Naive B cell (primary cell): ENCODE data around the gene TET3. TPM values are rescaled to one million over a fixed set of nuclear protein-coding genes. Genes with fewer than 3 reads are reported as not detected.

Experiments used
- ATAC-seq, 2 donors: fragments of 150-1000 bp; cut with Tn5 transposase; 2 replicates each; pipeline ENCODE4 v1.10.0; 2021; ENCODE audit warnings: low read depth in 2 of 2, mild to moderate bottlenecking in 2 of 2, moderate library complexity in 2 of 2
- DNase-seq: peaks from one replicate; pipeline ENCODE4 v3.0.0; 2022
- H3K27ac Mint-ChIP-seq, 6 donors: one replicate each; pipeline ENCODE4 v1.8.0; 2020 to 2022; ENCODE audit warnings: mild to moderate bottlenecking in 6 of 6, mixed read lengths in 6 of 6, moderate library complexity in 5 of 6, inconsistent platforms in 2 of 6
- H3K27me3 Mint-ChIP-seq, 3 donors: one replicate each; pipeline ENCODE4 v1.8.0; 2021 to 2022; ENCODE audit warnings: mixed read lengths in 3 of 3, mild to moderate bottlenecking in 1 of 3
- H3K36me3 Mint-ChIP-seq, 2 donors: one replicate each; pipeline ENCODE4 v1.8.0; 2020 to 2022; ENCODE audit warnings: mixed read lengths in 2 of 2, inconsistent platforms in 1 of 2, mild to moderate bottlenecking in 1 of 2
- H3K4me1 Mint-ChIP-seq, 3 donors: one replicate each; pipeline ENCODE4 v1.8.0; 2020 to 2022; ENCODE audit warnings: mixed read lengths in 3 of 3, inconsistent platforms in 1 of 3, mild to moderate bottlenecking in 1 of 3, moderate library complexity in 1 of 3
- H3K4me3 Mint-ChIP-seq, 8 donors: one replicate each; pipeline ENCODE4 v1.8.0; 2020 to 2022; ENCODE audit warnings: mild to moderate bottlenecking in 8 of 8, mixed read lengths in 8 of 8, moderate library complexity in 8 of 8, inconsistent platforms in 2 of 8
- H3K9me3 Mint-ChIP-seq, 7 donors: one replicate each; pipeline ENCODE4 v1.8.0; 2020 to 2022; ENCODE audit warnings: mixed read lengths in 7 of 7, mild to moderate bottlenecking in 5 of 7, inconsistent platforms in 2 of 7, moderate library complexity in 1 of 7
- polyA plus RNA-seq, 6 donors: library from polyadenylated mRNA; unstranded; fragments of 300-500 nt; fragmentation: Illumina TruSeq; gene quantifications; one replicate each; pipeline ENCODE4 v1.2.3, GENCODE V29; 2021; ENCODE audit warnings: low read depth in 6 of 6

TET3 gene
- polyA plus RNA-seq, 6 donors from 2014 or later = 0.03 to 1.2 (median 0.53) TPM

DNA sequence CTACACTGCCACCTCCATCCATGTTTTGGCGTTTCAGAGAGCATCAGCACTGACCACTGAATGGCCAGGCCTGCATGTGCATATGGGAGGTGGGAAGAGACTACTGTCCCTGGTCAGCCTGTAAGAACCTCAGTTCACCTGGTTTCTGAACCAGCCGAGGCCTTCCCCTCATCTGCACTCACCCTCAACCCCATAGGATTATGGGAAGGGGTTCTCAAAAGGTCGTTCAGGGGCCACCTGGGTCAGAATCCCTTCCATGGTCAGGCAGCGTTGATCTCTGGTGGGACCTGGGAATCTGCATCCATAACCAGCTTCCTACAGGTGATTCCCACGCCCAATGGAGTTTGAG is 36.7 kb downstream of the TET3 start:
- Mint-ChIP-seq H3K4me3 (no peak overlapping the region), H3K27me3 (no peaks in the 10 kb centered on the region)

GRCh38 chr2:74024216-74024615 is 39.5 kb downstream of the TET3 start:
- Mint-ChIP-seq H3K4me1 (peaks cover 37 to 73% (median 64%) of the 10 kb centered on the region in 3 donors), H3K27me3 (no peaks in the 10 kb centered on the region), H3K27ac (peak overlapping the region in 4 of 6 donors; percentile 20 to 91 (median 47)), H3K4me3 (peak overlapping the region in 2 of 8 donors; percentile 15 to 29), H3K9me3 (peaks cover 0 to 3% (median 0%) of the 10 kb centered on the region in 7 donors), H3K36me3 (no peaks in the 10 kb centered on the region)
- DNase-seq (no peak), ATAC-seq (no peak)

More for the DNA sequence above, 36.7 kb downstream of the TET3 start:
- Mint-ChIP-seq H3K9me3 (no peaks in the 10 kb centered on the region), H3K27ac (peak overlapping the region; percentile 28 to 81 (median 56)), H3K4me1 (peaks cover 34 to 76% (median 66%) of the 10 kb centered on the region in 3 donors), H3K36me3 (no peaks in the 10 kb centered on the region)
- no peak for DNase-seq
- ATAC-seq = no peak

DNA sequence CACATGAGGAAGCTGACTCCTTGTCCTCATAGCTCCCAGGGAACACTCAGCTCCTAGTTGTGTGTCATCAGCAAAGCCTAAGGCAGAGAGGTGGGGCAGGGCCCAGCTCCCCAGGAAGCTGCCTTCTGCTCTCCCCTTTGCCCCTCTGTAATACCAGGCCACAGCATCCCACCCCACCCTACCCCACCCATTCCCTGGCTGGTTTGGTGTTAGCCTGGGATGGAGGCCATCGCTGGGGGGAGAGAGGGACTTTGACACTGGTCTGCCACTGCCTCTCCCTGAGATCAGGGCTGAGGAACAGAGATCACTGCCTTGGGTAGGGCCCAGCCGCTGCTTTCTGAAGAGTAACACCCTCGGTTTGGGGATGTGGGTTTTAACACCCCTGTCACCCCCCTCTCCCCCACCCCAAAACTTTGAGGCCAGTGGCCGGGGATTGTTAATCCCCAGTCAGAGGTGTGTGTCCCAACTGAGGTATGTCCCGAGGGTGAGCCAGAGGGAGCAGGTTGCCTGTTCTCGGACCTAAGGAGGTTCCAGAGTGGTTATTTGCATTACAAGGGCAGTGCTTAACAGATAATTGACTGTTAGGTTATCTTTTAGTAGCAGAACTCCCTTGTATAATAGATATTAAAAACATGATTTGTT is 41.4 kb downstream of the TET3 start:
- H3K36me3 Mint-ChIP-seq = no peaks in the 10 kb centered on the region
- H3K27me3 Mint-ChIP-seq = no peaks in the 10 kb centered on the region
- peaks cover 0 to 3% (median 0%) of the 10 kb centered on the region in 7 donors for H3K9me3 Mint-ChIP-seq
- peak overlapping the region; percentile 64 to 89 (median 80) for H3K27ac Mint-ChIP-seq
- peak overlapping the region in 7 of 8 donors; percentile 19 to 79 (median 64) for H3K4me3 Mint-ChIP-seq
- peaks cover 36 to 71% (median 64%) of the 10 kb centered on the region in 3 donors for H3K4me1 Mint-ChIP-seq
- DNase-seq = no peak
- peak; percentile 60 to 61 for ATAC-seq

DNA sequence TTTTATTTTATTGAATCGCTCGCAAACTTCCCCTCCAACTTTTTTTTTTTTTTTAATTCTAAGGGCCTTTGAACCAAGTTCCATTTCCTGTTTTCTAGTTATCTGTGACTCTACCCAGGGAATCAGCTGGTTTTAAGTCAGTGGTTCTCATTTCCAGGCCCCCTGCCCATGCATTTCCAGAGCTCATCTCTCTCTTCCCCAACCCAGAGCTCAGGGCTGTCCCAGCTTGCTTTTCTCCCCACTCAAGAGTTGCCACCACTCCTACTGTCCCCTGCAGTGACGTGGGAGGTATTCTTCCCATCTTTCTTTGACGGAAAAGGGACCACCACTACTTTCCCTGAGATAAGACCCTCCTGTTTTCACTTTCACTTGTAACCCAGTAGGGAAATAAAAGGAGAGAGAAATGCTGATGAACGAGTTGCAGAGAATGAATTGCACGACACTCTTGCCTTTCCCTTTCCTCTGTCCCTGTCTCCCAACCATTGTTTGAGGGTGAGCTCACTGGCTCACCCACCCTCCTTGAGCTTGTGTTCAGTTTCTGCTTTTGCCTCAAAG is 42.1 kb downstream of the TET3 start:
- peak; percentile 38 for DNase-seq
- peaks cover 35 to 71% (median 63%) of the 10 kb centered on the region in 3 donors for H3K4me1 Mint-ChIP-seq
- H3K36me3 Mint-ChIP-seq = no peaks in the 10 kb centered on the region

GRCh38 chr2:74027496-74027895 is 42.8 kb downstream of the TET3 start:
- Mint-ChIP-seq H3K36me3 (no peaks in the 10 kb centered on the region), H3K4me3 (peak overlapping the region in 1 of 8 donors; percentile 1), H3K4me1 (peaks cover 42 to 72% (median 64%) of the 10 kb centered on the region in 3 donors), H3K27ac (peak overlapping the region in 2 of 6 donors; percentile 33 to 75), H3K27me3 (no peaks in the 10 kb centered on the region), H3K9me3 (peaks cover 0 to 3% (median 0%) of the 10 kb centered on the region in 7 donors)
- DNase-seq = no peak
- no peak for ATAC-seq

More for the DNA sequence above, 42.1 kb downstream of the TET3 start:
- H3K27me3 Mint-ChIP-seq = no peaks in the 10 kb centered on the region
- H3K27ac Mint-ChIP-seq = peak overlapping the region; percentile 64 to 92 (median 82)
- peaks cover 0 to 3% (median 0%) of the 10 kb centered on the region in 7 donors for H3K9me3 Mint-ChIP-seq
- peak; percentile 72 to 79 for ATAC-seq
- H3K4me3 Mint-ChIP-seq = peak overlapping the region in 7 of 8 donors; percentile 33 to 79 (median 64)

DNA sequence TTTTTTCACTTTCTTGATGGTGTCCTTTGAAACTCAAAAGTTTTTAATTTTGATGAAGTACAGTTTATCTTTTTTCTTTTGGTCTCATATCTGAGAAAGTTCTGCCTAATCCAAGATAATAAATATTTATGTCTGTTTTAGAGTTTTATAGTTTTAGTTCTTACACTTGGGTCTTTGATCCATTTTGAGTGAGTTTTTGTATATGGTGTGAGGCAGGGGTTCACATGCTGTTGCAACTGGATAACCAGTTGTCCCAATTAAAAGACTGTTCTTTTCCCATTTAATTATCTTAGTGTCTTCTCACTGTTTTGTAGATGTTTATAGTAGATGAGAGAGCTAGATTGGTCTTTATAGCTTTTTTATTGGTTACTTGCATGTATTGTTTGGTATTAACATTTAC is 43.6 kb downstream of the TET3 start:
- DNase-seq = no peak
- no peak for ATAC-seq
- H3K4me3 Mint-ChIP-seq = no peak overlapping the region
- no peaks in the 10 kb centered on the region for H3K36me3 Mint-ChIP-seq
- peaks cover 0 to 3% (median 0%) of the 10 kb centered on the region in 7 donors for H3K9me3 Mint-ChIP-seq
- H3K27ac Mint-ChIP-seq = peak overlapping the region in 2 of 6 donors; percentile 12 to 37
- H3K27me3 Mint-ChIP-seq = no peaks in the 10 kb centered on the region
- H3K4me1 Mint-ChIP-seq = peaks cover 50 to 77% (median 70%) of the 10 kb centered on the region in 3 donors

DNA sequence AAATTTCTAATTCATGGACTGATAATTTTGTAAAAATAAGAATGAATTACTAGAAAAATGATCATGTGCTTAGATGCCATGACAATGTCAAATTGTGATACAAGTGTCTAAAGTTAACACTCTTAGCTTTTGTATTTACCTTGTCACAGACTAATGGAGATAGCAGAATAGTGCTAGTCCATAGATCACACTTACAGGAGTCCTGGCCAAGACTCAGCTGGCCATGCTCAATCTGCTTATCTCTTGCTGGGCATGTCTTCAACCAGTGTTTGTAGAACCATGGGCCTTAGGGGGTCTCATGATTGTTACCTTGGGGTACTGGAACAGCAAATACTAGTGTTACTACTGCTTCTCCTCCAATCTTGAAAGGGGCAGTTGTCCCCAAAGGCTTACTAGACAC is 44.0 kb downstream of the TET3 start:
- no peak overlapping the region for H3K4me3 Mint-ChIP-seq
- H3K4me1 Mint-ChIP-seq = peaks cover 50 to 79% (median 70%) of the 10 kb centered on the region in 3 donors
- DNase-seq (no peak), ATAC-seq (no peak)
- no peak overlapping the region for H3K27ac Mint-ChIP-seq
- peaks cover 0 to 3% (median 0%) of the 10 kb centered on the region in 7 donors for H3K9me3 Mint-ChIP-seq
- no peaks in the 10 kb centered on the region for H3K36me3 Mint-ChIP-seq
- no peaks in the 10 kb centered on the region for H3K27me3 Mint-ChIP-seq

DNA sequence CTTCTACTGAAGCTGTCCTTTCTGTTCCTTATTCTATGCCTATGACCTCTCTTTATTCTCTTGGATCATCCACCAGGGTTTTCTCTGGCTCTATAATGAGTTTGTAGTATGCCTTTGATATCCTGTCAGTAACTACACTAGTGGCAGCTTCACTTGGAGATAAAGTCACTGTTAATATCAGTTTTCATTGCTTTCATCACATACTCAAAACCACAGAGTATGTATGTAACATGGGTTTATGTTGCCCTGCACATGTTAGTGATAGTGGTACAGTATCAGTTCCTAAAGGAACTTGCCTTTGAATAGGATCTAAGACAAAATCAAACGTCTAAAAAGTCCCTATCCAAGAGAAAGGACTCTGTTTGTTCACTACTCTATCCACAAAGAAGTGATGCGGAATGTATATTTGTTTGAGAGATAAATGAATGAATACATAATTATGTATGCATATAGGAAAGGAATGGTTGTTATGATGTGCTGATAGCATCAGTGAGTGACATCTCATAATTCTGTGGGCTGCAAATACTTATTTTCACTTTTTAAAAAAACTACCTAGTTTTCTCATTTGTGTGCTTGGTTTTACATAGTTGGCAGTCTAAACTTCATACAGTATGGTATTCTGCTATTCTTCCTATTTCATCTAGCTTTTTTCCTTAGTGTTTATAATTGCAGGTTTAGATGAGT is 45.1 kb downstream of the TET3 start:
- Mint-ChIP-seq H3K4me1 (peaks cover 49 to 78% (median 70%) of the 10 kb centered on the region in 3 donors), H3K9me3 (peaks cover 0 to 3% (median 0%) of the 10 kb centered on the region in 7 donors), H3K4me3 (no peak overlapping the region), H3K36me3 (no peaks in the 10 kb centered on the region), H3K27ac (peak overlapping the region in 3 of 6 donors; percentile 9 to 89 (median 62)), H3K27me3 (no peaks in the 10 kb centered on the region)
- ATAC-seq = no peak
- no peak for DNase-seq

GRCh38 chr2:74031221-74031620 is 46.5 kb downstream of the TET3 start:
- no peaks in the 10 kb centered on the region for H3K27me3 Mint-ChIP-seq
- H3K36me3 Mint-ChIP-seq = no peaks in the 10 kb centered on the region
- ATAC-seq = no peak
- no peak for DNase-seq
- H3K4me3 Mint-ChIP-seq = peak overlapping the region in 4 of 8 donors; percentile 17 to 82 (median 60)
- H3K27ac Mint-ChIP-seq = peak overlapping the region in 4 of 6 donors; percentile 65 to 93 (median 78)
- peaks cover 0 to 3% (median 0%) of the 10 kb centered on the region in 7 donors for H3K9me3 Mint-ChIP-seq
- H3K4me1 Mint-ChIP-seq = peaks cover 47 to 83% (median 68%) of the 10 kb centered on the region in 3 donors

DNA sequence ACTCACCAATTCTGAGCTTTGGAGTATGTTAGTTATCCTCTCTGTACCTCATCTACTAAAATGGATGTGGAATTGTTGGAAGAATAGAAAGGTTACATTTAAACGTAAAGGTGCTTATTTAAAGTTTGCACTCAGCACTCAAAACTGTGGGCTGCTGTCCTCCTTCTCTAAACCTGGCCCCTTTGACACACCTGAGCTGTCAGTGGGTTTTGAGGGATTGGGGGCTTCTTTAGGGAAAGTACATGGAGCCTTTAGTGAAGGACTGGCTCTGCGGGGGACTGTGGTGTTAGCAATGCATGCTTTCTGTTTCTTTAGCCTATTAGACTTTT is 47.2 kb downstream of the TET3 start:
- ATAC-seq (no peak), DNase-seq (no peak)
- Mint-ChIP-seq H3K4me1 (peaks cover 48 to 83% (median 68%) of the 10 kb centered on the region in 3 donors), H3K27ac (peak overlapping the region; percentile 73 to 98 (median 88)), H3K27me3 (no peaks in the 10 kb centered on the region), H3K4me3 (peak overlapping the region; percentile 73 to 95 (median 88)), H3K9me3 (peaks cover 0 to 3% (median 0%) of the 10 kb centered on the region in 7 donors), H3K36me3 (no peaks in the 10 kb centered on the region)

DNA sequence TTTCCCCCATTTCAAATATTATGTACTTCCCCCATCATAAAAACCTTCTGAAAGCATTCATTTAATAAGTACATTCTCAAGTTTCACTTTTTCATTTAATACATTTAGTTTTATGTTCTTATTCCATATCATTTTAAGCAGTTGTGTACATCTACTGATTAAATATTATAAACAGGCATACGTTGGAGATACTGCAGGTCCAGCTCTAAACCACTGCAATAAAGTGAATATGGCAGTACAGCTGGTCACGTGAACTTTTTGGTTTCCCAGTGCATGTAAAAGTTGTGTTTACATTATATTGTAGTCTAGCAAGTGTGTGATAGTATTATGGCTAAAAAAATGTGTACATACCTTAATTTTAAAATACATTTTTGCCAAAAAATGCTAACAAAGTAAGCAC is 48.7 kb downstream of the TET3 start:
- ATAC-seq (no peak), DNase-seq (no peak)
- H3K27ac Mint-ChIP-seq = peak overlapping the region; percentile 21 to 98 (median 78)
- peak overlapping the region in 4 of 8 donors; percentile 73 to 95 (median 84) for H3K4me3 Mint-ChIP-seq
- peaks cover 60 to 92% (median 79%) of the 10 kb centered on the region in 3 donors for H3K4me1 Mint-ChIP-seq
- no peaks in the 10 kb centered on the region for H3K27me3 Mint-ChIP-seq
- peaks cover 0 to 1% (median 0%) of the 10 kb centered on the region in 7 donors for H3K9me3 Mint-ChIP-seq
- H3K36me3 Mint-ChIP-seq = no peaks in the 10 kb centered on the region
